Neural cell (in vitro differentiated cells): ENCODE results near the gene COMT. TPM values are rescaled to one million over a fixed set of nuclear protein-coding genes. Genes with fewer than 3 reads are reported as not detected.

Experiments used
- H2AFZ ChIP-seq: fragments of 200-600, 300-800 bp; sonication (generic), shearing (Covaris generic); 2 replicates; pipeline ENCODE4 v1.6.0; 2014; ENCODE audit warnings: low read depth, mild to moderate bottlenecking, antibody characterized with exemption, low read length, moderate library complexity
- H3F3A ChIP-seq: fragments of 200-600 bp; shearing (Covaris generic); 2 replicates; pipeline ENCODE4 v1.6.1; 2016; ENCODE audit warnings: mild to moderate bottlenecking, moderate library complexity, mixed read lengths, antibody characterized with exemption, low read length; ENCODE audit not compliant: insufficient read depth, poor library complexity, severe bottlenecking
- H3K27ac ChIP-seq: fragments of 200-600, 300-800 bp; sonication (generic), shearing (Covaris generic); 2 replicates; pipeline ENCODE4 v1.5.1; 2014; ENCODE audit warnings: mild to moderate bottlenecking, low read length, moderate library complexity
- H3K27me3 ChIP-seq: fragments of 300-800, 200-600 bp; sonication (generic), shearing (Covaris generic); 2 replicates; pipeline ENCODE4 v1.6.0; 2014; ENCODE audit warnings: mild to moderate bottlenecking, low read depth, low read length, moderate library complexity; ENCODE audit not compliant: insufficient read depth
- H3K36me3 ChIP-seq: fragments of 300-800, 200-600 bp; sonication (generic), shearing (Covaris generic); 2 replicates; pipeline ENCODE4 v1.5.1; 2014; ENCODE audit warnings: mild to moderate bottlenecking, antibody characterized with exemption, low read length, moderate library complexity; ENCODE audit not compliant: insufficient read depth
- H3K4me2 ChIP-seq: fragments of 300-800, 200-600 bp; sonication (generic), shearing (Covaris generic); 2 replicates; pipeline ENCODE4 v1.6.0; 2014; ENCODE audit warnings: mild to moderate bottlenecking, low read length
- H3K4me3 ChIP-seq: fragments of 300-800, 200-600 bp; sonication (generic), shearing (Covaris generic); 2 replicates; pipeline ENCODE4 v1.5.1; 2014; ENCODE audit warnings: mild to moderate bottlenecking, low read length, moderate library complexity
- H3K79me2 ChIP-seq: fragments of 200-600 bp; shearing (Covaris generic); replicated peaks from 2 replicates; pipeline ENCODE4 v1.6.0; 2014; ENCODE audit warnings: mild to moderate bottlenecking, low read length, moderate library complexity; ENCODE audit not compliant: insufficient read depth
- H3K9ac ChIP-seq: fragments of 300-800, 200-600 bp; sonication (generic), shearing (Covaris generic); 2 replicates; pipeline ENCODE4 v1.6.1; 2016; ENCODE audit warnings: mild to moderate bottlenecking, low read length, mixed read lengths
- H3K9me2 ChIP-seq: fragments of 200-600 bp; shearing (Covaris generic); 2 replicates; pipeline ENCODE4 v1.6.1; 2016; ENCODE audit warnings: mild to moderate bottlenecking, low read length, mixed read lengths; ENCODE audit not compliant: insufficient read depth
- H3K9me3 ChIP-seq: fragments of 200-600, 300-800 bp; sonication (generic), shearing (Covaris generic); 2 replicates; pipeline ENCODE4 v1.6.1; 2016; ENCODE audit warnings: mild to moderate bottlenecking, mixed run types, low read length, moderate library complexity, mixed read lengths
- H4K20me1 ChIP-seq: fragments of 200-600 bp; shearing (Covaris generic); 2 replicates; pipeline ENCODE4 v1.6.1; 2016; ENCODE audit warnings: mild to moderate bottlenecking, mixed run types; ENCODE audit not compliant: insufficient read depth
- EP300 ChIP-seq: fragments of 450-650 bp; conservative IDR thresholded peaks from 2 replicates; pipeline ENCODE4 v1.6.1; 2014; ENCODE audit warnings: antibody characterized with exemption, mild to moderate bottlenecking, moderate library complexity; ENCODE audit not compliant: poor library complexity, severe bottlenecking
- EZH2 ChIP-seq: fragments of 200-600, 300-800 bp; shearing (Covaris generic), sonication (generic); IDR thresholded peaks from 2 replicates; pipeline ENCODE4 v1.6.1; 2014; ENCODE audit warnings: antibody characterized with exemption, low read length, borderline replicate concordance, mild to moderate bottlenecking; ENCODE audit not compliant: insufficient read depth, poor library complexity, severe bottlenecking
- MXI1 ChIP-seq: fragments of 450-650 bp; conservative IDR thresholded peaks from 2 replicates; pipeline ENCODE4 v1.6.1; 2014; ENCODE audit warnings: antibody characterized with exemption, mild to moderate bottlenecking; ENCODE audit not compliant: poor library complexity, severe bottlenecking
- POLR2AphosphoS5 ChIP-seq: IDR thresholded peaks from 2 replicates; pipeline ENCODE4 v1.6.1; 2012
- RAD21 ChIP-seq: fragments of 450-650 bp; conservative IDR thresholded peaks from 2 replicates; pipeline ENCODE4 v1.6.1; 2014; ENCODE audit warnings: antibody characterized with exemption, mild to moderate bottlenecking, moderate library complexity
- REST ChIP-seq: IDR thresholded peaks from 2 replicates; pipeline ENCODE4 v1.6.1; 2012; ENCODE audit warnings: borderline replicate concordance
- SMC3 ChIP-seq: fragments of 450-650 bp; conservative IDR thresholded peaks from 2 replicates; pipeline ENCODE4 v1.6.1; 2014; ENCODE audit warnings: antibody characterized with exemption, mild to moderate bottlenecking, moderate library complexity; ENCODE audit not compliant: poor library complexity
- TAF1 ChIP-seq: IDR thresholded peaks from 2 replicates; pipeline ENCODE4 v1.6.1; 2012; ENCODE audit warnings: low read depth
- polyA plus RNA-seq: library from polyadenylated mRNA; depleted of rRNA; stranded (reverse); fragments of >200 nt; gene quantifications from 2 replicates; pipeline ENCODE4 v1.2.3, GENCODE V29; 2014
- TF ChIP-seq, protein P1 (sequence below): fragments of 450-650 bp; IDR thresholded peaks from 2 replicates; pipeline ENCODE4 v1.5.1; 2014; ENCODE audit warnings: antibody characterized with exemption, mild to moderate bottlenecking, moderate library complexity; ENCODE audit not compliant: poor library complexity, severe bottlenecking

Gene COMT
- polyA plus RNA-seq, 1 donor from 2014 or later: 14.2 TPM

GRCh38 chr22:19965771-19966709, 24.5 kb downstream of the COMT start:
- no peak for TF ChIP-seq POLR2AphosphoS5
- TF ChIP-seq RAD21: no peak
- TF ChIP-seq, protein P1, sequence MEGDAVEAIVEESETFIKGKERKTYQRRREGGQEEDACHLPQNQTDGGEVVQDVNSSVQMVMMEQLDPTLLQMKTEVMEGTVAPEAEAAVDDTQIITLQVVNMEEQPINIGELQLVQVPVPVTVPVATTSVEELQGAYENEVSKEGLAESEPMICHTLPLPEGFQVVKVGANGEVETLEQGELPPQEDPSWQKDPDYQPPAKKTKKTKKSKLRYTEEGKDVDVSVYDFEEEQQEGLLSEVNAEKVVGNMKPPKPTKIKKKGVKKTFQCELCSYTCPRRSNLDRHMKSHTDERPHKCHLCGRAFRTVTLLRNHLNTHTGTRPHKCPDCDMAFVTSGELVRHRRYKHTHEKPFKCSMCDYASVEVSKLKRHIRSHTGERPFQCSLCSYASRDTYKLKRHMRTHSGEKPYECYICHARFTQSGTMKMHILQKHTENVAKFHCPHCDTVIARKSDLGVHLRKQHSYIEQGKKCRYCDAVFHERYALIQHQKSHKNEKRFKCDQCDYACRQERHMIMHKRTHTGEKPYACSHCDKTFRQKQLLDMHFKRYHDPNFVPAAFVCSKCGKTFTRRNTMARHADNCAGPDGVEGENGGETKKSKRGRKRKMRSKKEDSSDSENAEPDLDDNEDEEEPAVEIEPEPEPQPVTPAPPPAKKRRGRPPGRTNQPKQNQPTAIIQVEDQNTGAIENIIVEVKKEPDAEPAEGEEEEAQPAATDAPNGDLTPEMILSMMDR: peak; percentile 13
- no peak for TF ChIP-seq EP300
- TF ChIP-seq REST: no peak
- Histone ChIP-seq H3K9me3 (no peaks in the 10 kb centered on the region), H3F3A (no peaks in the 10 kb centered on the region), H4K20me1 (no peaks in the 10 kb centered on the region), H3K4me3 (no peak overlapping the region), H2AFZ (no peak overlapping the region), H3K36me3 (peaks cover 12% of the 10 kb centered on the region), H3K9me2 (no peaks in the 10 kb centered on the region), H3K9ac (no peak overlapping the region), H3K27ac (no peak overlapping the region), H3K27me3 (no peaks in the 10 kb centered on the region), H3K4me2 (no peak overlapping the region), H3K79me2 (no peaks in the 10 kb centered on the region)

- Histone ChIP-seq H3F3A (no peaks in the 10 kb centered on the region), H3K9ac (no peak overlapping the region), H3K36me3 (peaks cover 16% of the 10 kb centered on the region), H3K9me3 (no peaks in the 10 kb centered on the region), H3K79me2 (no peaks in the 10 kb centered on the region), H3K27me3 (no peaks in the 10 kb centered on the region), H2AFZ (no peak overlapping the region), H3K27ac (no peak overlapping the region), H3K4me3 (no peak overlapping the region), H4K20me1 (no peaks in the 10 kb centered on the region), H3K4me2 (no peak overlapping the region), H3K9me2 (no peaks in the 10 kb centered on the region)
- TF ChIP-seq RAD21: no peak
- no peak for TF ChIP-seq SMC3
- no peak for TF ChIP-seq EZH2
- TF ChIP-seq REST: no peak
- TF ChIP-seq POLR2AphosphoS5: no peak
- TF ChIP-seq, protein P1: no peak
- TF ChIP-seq MXI1: no peak
- TF ChIP-seq TAF1: no peak
- TF ChIP-seq EP300: no peak
Measured at GRCh38 chr22:19966908-19967750, 25.6 kb downstream of the COMT start.
